Gastroesophageal sphincter (tissue), 4 donors: ENCODE measurements around the gene MRAP2. TPM values are rescaled to one million over a fixed set of nuclear protein-coding genes. Genes with fewer than 3 reads are reported as not detected.

ENCODE experiments used
- ATAC-seq: fragments of 150-250 bp; one replicate; pipeline ENCODE4 v1.9.1; 2016; ENCODE audit warnings: mild to moderate bottlenecking, moderate library complexity
- H3K27ac ChIP-seq, 4 donors: fragments of 200-600 bp; sonication (generic) in 3 of 4; 1 replicate in 3 of 4; 2 replicates in 1 of 4; pipeline ENCODE4 v1.5.1; 2016 to 2019
- H3K27me3 ChIP-seq: fragments of 200-600 bp; sonication (generic); one replicate; pipeline ENCODE4 v1.5.1; 2019
- H3K36me3 ChIP-seq, 2 donors: fragments of 200-600 bp; sonication (generic); one replicate each; pipeline ENCODE4 v1.5.1; 2019; ENCODE audit warnings: control low read depth in 1 of 2
- H3K4me1 ChIP-seq, 3 donors: fragments of 200-600 bp; sonication (generic); 1 replicate in 2 of 3; 2 replicates in 1 of 3; pipeline ENCODE4 v1.5.1; 2016 to 2019; ENCODE audit warnings: control low read depth in 2 of 3
- H3K4me3 ChIP-seq, 2 donors: fragments of 200-600 bp; sonication (generic); one replicate each; pipeline ENCODE4 v1.5.1; 2019; ENCODE audit warnings: mild to moderate bottlenecking in 1 of 2, moderate library complexity in 1 of 2
- H3K9me3 ChIP-seq, 3 donors: fragments of 200-600 bp; sonication (generic); one replicate each; pipeline ENCODE4 v1.5.1; 2017 to 2019; ENCODE audit warnings: control low read depth in 2 of 3
- CTCF ChIP-seq, 4 experiments: fragments of 200-600 bp in 2 of 4; fragments of 450-650 bp in 2 of 4; sonication (generic) in 1 of 4; IDR thresholded peaks; one replicate each; pipeline ENCODE4 v1.5.1; 2017 to 2019; ENCODE audit warnings: antibody characterized with exemption in 4 of 4, mild to moderate bottlenecking in 2 of 4, moderate library complexity in 2 of 4
- EP300 ChIP-seq: sonication (generic); formaldehyde crosslinking; IDR thresholded peaks from one replicate; pipeline ENCODE4 v1.6.1; 2017; ENCODE audit warnings: antibody characterized with exemption, mild to moderate bottlenecking
- POLR2A ChIP-seq, 2 donors: fragments of 450-650 bp; IDR thresholded peaks; one replicate each; pipeline ENCODE4 v1.6.1; 2017; ENCODE audit warnings: antibody characterized with exemption in 2 of 2, mild to moderate bottlenecking in 2 of 2, moderate library complexity in 1 of 2
- POLR2AphosphoS5 ChIP-seq: sonication (generic); formaldehyde crosslinking; IDR thresholded peaks from one replicate; pipeline ENCODE4 v1.6.1; 2017; ENCODE audit warnings: antibody characterized with exemption
- WGBS, 2 donors: methylation state at CpG; one replicate each; pipeline ENCODE4 v1.1.5; 2018; ENCODE audit warnings: low coverage in 1 of 2; 5-methylcytosine and 5-hydroxymethylcytosine counted together
- total RNA-seq, 4 donors: library from RNA; depleted of rRNA; stranded (reverse); fragments of >200 nt; gene quantifications; one replicate each; pipeline ENCODE4 v1.1.0, GENCODE V29; 2016

Gene MRAP2
- 1 to 10 TPM in 2 of 4 donors, under 1 TPM in 1, not detected in 1; 0.27 to 1.7 (median 1.2) TPM for total RNA-seq

DNA sequence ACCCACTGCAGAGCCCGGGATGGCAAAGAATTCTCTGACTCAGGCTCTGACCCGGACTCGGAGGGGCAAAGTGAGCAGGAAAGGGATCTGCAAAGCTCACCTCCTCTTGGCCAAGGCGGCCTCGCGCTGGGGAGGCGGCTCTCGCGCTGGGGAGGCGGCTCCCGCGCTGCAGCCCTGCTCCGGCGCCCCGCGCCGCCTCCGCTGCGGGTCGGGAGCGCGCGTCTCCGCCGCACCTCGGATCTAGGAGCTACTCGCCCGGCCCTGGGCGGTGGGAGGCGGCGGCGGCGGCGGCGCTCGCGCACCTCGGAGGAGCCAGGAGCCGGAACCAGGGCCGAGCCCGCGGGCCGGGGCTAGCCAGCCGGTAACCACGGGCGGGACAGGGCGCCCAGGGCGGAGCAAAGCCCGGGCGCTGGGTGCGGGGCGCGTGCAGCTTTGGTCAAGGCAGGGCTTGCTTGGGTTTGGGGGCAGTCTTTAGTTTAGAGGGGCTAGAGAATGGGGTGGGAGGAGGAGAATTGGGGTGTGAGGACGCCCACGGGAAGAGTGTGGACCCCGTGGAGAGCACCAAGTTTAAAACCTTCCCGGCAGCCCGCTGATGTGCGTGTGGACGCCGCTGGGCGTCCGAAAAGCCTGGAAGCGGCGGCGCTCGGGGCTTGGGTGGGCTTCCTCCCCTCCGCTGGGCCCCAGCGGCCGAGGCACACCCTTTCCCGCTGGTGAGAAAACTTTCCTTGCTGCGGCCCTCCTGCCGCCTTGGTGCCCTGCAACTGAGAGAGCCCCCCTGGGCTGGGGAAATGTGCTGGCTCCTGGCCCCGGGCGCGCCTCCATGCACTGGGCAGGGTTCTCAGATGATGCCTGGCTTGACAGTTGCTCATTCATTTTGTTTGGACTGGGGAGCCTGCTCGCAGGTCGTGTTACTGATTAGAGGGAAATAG is at the start of gene MRAP2:
MRAP2 (plus strand) TSS at position 250 of the 929 bp plus-strand sequence. CDS start 21,547 bp downstream, outside the sequence.
- peaks cover 52% of the 10 kb centered on the region for H3K27me3 ChIP-seq
- peak within 1 kb of the TSS; percentile 37 to 58 for H3K4me3 ChIP-seq
- WGBS, 2 donors: 0% methylated on average over 9 of the region's 78 CpGs; no CpG with 5 or more reads in 1 of the 2 donors
- peaks cover 0 to 9% (median 0%) of the 10 kb centered on the region in 3 donors for H3K9me3 ChIP-seq
- no peak within 1 kb of the TSS for H3K27ac ChIP-seq
- H3K4me1 ChIP-seq: peaks cover 0 to 20% (median 0%) of the 10 kb centered on the region in 3 donors
- TF ChIP-seq EP300 (no peak), CTCF (IDR thresholded peaks at IDR 0.05) (no peak), POLR2A (IDR thresholded peaks at IDR 0.05) (no peak)
- peak; percentile 49 for ATAC-seq
- no peaks in the 10 kb centered on the region for H3K36me3 ChIP-seq

DNA sequence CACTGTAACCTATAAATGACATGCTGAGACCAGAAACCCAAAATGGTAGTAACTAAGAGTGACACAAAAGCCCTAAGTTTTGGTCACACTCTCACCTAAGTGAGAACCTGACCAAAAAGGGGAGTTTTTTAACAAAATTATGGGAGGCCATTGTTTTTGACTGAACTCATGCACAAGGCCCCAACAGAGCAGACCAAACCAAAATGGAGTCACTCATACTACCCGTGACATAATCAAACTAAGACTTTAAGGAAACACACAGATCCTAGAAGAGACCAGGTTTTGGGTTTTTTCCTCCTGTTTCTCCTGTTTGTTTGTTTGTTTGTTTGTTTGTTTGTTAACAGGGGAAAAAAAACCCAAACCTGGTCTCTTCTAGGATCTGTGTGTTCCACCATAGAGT is 49.2 kb upstream of the MRAP2 start:
- 100% methylated on average over 1 of the region's 1 CpG for WGBS, 2 donors
- TF ChIP-seq POLR2AphosphoS5: no peak
- no peak for TF ChIP-seq POLR2A (IDR thresholded peaks at IDR 0.05)
- no peak for TF ChIP-seq CTCF (IDR thresholded peaks at IDR 0.05)
- TF ChIP-seq EP300: no peak
- Histone ChIP-seq H3K27me3 (no peaks in the 10 kb centered on the region), H3K9me3 (peaks cover 0 to 6% (median 0%) of the 10 kb centered on the region in 3 donors), H3K4me3 (no peak overlapping the region), H3K4me1 (no peaks in the 10 kb centered on the region), H3K36me3 (peaks cover 0 to 10% of the 10 kb centered on the region in 2 donors), H3K27ac (no peak overlapping the region)
- no peak for ATAC-seq

- no peaks in the 10 kb centered on the region for H3K4me1 ChIP-seq
- H3K9me3 ChIP-seq: peaks cover 0 to 6% (median 0%) of the 10 kb centered on the region in 3 donors
- H3K27me3 ChIP-seq: no peaks in the 10 kb centered on the region
- no peak overlapping the region for H3K27ac ChIP-seq
- H3K4me3 ChIP-seq: no peak overlapping the region
- TF ChIP-seq EP300 (no peak), CTCF (IDR thresholded peaks at IDR 0.05) (no peak), POLR2A (IDR thresholded peaks at IDR 0.05) (no peak), POLR2AphosphoS5 (no peak)
- ATAC-seq: no peak
- H3K36me3 ChIP-seq: peaks cover 0 to 10% of the 10 kb centered on the region in 2 donors
- 83 to 89% methylated on average over 1 of the region's 1 CpG for WGBS, 2 donors
Measured at GRCh38 chr6:83985308-83985713, 48.3 kb upstream of the MRAP2 start.

DNA sequence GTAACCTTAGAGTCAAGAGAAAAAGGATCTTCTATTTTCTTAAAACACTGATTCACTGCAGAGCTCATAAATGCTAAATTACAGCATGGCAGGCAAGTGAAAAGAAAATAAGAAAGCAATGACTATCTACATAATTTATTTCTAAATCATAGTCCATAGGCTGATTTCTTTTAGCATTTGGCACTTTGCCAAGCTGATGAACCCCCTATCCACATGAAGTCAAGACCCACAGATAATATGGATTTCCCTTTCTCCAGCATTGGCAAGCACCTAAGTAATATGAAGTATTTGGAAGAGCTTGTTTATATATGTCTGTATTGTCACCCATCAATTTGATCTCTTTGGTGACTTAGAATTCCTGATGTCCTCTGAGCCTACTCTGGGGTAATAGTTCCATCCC is 47.9 kb upstream of the MRAP2 start:
- no peak for ATAC-seq
- H3K36me3 ChIP-seq: peaks cover 0 to 10% of the 10 kb centered on the region in 2 donors
- no peaks in the 10 kb centered on the region for H3K27me3 ChIP-seq
- no peaks in the 10 kb centered on the region for H3K4me1 ChIP-seq
- peaks cover 0 to 2% (median 0%) of the 10 kb centered on the region in 3 donors for H3K9me3 ChIP-seq
- H3K4me3 ChIP-seq: no peak overlapping the region
- no peak overlapping the region for H3K27ac ChIP-seq
- TF ChIP-seq EP300 (no peak), POLR2AphosphoS5 (no peak), CTCF (IDR thresholded peaks at IDR 0.05) (no peak), POLR2A (IDR thresholded peaks at IDR 0.05) (no peak)
